NCI-H1092 treated with DMSO at 0.1 percent for 48 hours (cell line): Measurements from ENCODE around the gene GREB1.

Experiments used
- DNase-seq: peaks from one replicate; lab custom pipeline; 2025; lab: John Stamatoyannopoulos, UW

Gene GREB1

GRCh38 chr2:11581124-11581796 is 47.4 kb downstream of the GREB1 start:
- DNase-seq, result no peak

DNA sequence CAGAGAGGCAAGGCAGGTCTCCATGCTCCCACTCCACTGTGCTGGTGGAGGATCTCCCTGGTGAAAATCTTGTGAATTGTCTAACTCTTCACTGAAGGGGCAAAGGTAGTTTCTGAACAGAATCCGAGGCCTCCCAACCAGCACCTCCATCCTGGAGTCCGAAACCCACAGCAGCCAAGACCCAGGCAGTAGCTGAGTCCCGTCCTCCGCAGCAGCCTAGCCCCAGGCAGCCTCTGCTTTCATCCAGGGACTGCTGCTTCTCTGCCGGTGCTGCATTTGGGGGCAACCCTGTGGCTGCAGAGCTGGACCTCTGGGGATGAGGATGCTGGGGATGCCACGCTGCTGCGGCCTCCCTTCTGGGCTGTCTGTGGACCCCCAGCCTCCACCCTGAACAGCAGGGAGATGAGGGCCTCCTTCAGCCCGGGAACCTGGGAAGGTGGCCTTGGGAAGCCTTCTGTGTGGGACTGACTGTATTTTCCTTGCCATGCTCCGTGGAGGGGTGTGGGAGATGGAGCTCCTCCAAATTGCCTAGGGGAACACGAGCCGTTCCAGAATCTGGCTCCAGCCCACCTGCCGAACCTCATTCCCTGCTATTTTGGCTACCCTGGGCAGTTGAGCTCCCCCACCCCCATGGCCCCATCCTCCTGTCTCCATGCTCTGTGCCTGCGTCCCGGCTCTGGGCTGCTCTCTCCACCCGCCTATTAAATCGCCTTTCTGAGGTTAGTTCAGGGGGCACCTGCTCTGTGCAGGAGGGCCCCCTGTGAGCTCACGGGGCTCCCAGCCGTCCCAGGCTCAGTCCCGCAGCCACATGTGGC is 48.2 kb downstream of the GREB1 start:
- no peak for DNase-seq

GRCh38 chr2:11582612-11582861 is 48.7 kb downstream of the GREB1 start:
- DNase-seq, result no peak

- DNase-seq, result peak; percentile 37
Observed at GRCh38 chr2:11582862-11583752, 49.3 kb downstream of the GREB1 start.

- peak; percentile 36 for DNase-seq
Observed at GRCh38 chr2:11583840-11584524, 50.1 kb downstream of the GREB1 start.

DNA sequence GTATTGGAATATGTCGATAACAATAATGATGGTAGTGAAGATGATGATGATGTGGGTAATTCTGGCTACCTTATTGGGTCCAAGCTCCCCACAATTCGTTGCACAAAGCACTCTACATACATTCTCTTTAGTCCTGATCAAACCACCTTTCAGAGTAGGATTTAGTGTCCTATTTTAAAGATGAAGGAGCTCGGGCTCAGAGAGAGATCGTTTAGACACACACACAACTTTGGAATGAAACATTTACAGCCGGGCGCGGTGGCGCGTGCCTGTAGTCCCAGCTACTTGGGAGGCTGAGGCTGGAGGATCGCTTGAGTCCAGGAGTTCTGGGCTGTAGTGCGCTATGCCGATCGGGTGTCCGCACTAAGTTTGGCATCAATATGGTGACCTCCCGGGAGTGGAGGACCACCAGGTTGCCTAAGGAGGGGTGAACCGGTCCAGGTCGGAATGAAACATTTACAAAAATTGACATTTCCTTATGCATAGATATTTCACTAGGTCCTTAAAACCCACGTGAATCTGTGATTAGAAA is 50.7 kb downstream of the GREB1 start:
- no peak for DNase-seq

DNA sequence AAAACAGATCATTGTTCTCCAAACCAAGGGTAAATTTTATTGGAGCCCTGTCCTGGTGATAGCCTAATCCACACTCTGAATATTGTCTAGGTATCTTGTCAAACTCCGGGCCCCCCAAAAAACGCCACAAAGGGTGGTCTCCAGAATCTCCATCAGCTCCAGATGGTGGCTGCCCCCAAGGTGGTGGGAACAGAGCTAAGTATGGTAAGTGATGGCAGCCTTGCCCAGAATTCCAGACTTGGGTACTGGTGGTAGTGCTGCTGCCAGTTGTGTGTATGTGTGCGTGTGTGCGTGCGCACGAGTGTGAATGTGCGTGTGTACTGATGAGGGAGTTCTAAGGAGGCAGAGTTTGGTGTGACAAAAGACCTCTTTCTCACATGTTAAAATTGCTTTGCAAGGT is 51.2 kb downstream of the GREB1 start:
- DNase-seq, result no peak

GRCh38 chr2:11588228-11589110 is 54.6 kb downstream of the GREB1 start:
- no peak for DNase-seq

DNA sequence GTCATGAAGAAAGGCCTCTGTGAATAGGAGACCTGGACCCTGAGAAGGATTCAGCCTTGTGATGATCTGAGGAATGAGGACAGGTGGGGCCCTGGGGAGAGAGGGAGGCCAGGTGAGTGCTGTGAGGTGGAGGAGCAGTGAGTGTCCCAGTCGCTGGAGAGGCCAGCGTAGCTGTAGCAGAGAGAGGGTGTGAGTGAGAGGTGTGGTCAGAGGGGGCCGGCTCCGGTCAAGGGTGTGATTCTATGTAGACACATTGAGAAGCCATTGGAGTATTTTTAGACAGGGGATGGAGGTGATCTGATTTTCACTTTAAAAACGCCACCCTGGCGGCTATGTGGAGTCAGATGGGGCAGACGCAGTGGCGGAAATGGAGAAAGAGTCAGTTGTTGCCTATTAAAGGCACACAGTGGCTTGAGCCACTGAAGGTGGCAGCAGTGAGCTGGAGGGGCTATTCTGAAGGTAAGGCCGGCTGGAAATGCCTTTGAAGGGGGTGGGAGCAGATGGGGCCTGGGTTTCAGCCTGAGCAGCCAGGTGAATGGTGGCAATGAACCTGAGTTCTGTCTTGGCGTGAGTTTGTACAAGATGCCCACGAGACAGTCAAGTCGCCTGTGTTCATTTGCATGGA is 55.6 kb downstream of the GREB1 start:
- DNase-seq, result no peak

GRCh38 chr2:11590193-11590592 is 56.3 kb downstream of the GREB1 start:
- DNase-seq, result no peak

- DNase-seq, result no peak
Observed at GRCh38 chr2:11591091-11591490, 57.2 kb downstream of the GREB1 start.

GRCh38 chr2:11592671-11593574 is 59.1 kb downstream of the GREB1 start:
- DNase-seq, result no peak

DNA sequence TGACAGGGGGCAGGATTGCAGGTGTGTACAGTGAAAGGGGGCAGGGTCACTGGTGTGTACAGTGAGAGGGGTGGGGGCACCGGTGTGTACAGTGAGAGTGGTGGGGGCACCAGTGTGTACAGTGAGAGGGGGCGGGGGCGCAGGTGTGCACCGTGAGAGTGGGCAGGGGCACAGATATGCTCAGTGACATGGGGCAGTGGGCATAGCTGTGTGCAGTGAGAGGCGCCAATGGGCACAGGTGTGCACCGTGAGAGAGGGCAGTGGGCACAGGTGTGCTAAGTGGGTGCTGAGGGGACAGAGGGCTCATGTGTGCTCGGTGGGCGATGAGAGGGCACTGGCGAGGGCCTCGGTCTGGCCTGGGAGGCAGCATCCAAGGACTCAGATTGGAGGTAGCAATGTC is 63.0 kb downstream of the GREB1 start:
- DNase-seq, result no peak

GRCh38 chr2:11597538-11598225 is 63.8 kb downstream of the GREB1 start:
- DNase-seq, result no peak

DNA sequence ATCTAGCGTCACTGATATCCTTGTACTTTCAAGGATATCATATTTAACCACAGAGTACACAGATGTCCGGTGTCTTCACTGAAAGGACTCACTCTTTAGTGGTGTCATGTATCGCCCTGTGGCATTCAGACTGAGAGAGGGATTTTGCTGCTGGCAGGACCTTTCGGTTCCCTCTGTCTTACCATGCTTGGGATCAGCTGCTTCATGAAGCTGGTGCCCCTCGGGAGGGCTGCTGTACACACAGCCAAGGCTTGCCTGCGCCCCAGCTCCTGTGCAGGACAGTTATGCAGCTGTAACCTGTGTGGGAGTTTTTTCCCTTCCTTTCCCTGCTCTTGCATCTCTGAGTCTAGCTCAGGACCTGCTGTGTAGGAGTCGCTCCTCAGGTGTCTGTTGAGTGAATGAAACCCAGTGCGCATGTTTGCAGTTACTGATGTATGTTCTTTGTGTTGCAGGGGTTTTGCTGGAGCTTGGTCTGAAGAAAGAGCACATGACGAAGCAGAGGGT is 64.4 kb downstream of the GREB1 start:
- DNase-seq, result no peak

DNA sequence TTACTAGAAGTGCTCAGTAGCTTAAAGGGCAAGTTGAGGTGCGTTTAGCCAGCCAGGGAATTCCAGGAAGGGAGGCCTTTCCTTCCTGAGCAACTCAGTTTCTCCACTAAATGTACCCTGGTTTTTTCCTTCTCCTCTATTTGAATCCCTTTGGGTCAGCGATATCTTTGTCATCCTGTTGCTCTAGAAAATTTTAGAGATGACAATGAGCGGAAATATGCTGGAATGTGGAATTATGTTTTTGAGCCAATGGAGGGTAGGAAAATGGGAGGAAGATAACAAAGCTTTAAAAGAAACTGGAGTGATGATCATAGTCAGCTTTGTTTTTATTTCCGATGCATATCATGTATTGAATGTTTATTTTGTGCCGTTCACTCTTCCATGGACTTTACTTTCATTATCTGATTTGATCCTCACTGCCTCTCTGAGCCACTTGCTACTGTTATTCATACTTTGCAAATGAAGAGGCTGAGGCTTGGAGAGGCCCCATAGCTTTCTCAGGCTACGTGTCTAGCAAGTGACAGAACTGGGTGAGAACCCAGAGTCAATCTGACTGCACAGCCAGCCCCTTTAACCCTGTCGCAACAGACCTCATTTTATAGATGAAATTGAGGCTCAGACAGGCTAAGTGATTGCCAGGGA is 68.8 kb downstream of the GREB1 start:
- no peak for DNase-seq

DNA sequence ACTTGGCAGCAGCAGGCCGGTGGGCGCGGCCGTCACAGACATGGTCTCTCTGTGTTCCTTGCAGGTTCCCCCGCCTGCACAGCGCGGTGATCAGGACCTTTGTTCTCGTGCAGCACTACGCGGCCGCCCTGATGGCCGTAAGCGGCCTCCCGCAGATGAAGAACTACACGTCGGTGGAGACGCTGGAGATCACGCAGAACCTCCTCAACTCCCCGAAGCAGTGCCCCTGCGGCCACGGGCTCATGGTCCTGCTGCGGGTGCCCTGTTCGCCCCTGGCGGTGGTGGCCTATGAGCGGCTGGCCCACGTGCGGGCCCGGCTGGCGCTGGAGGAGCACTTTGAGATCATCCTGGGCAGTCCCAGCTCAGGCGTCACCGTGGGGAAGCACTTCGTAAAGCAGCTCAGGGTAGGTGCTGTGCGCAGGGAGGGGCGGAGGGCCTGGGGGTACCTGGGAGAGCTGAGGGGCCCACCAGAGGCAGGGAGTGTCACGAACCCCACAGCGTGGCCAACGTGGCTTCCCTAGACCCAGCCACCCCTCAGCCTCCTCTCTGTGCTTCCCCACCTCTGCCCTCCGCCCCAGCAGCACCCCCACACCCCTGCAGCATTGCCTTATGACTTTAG is 76.9 kb downstream of the GREB1 start:
- DNase-seq, result no peak

- DNase-seq, result no peak
Observed at GRCh38 chr2:11611251-11611650, 77.4 kb downstream of the GREB1 start.
